ENCODE results near the gene POLR3E.
"Not testable (repeated sequence)": the region's sequence is repeated elsewhere in the genome, so short reads cannot be mapped to it uniquely, and the experiment has no call there.

Gene POLR3E

GRCh38 chr16:22337045-22337444 is 39.8 kb downstream of the POLR3E start:
- DNase-seq: no peak

- no peak for DNase-seq
These were observed 40.8 kb downstream of the POLR3E start for GRCh38 chr16:22337849-22338635.

GRCh38 chr16:22340945-22341344 is 43.7 kb downstream of the POLR3E start:
- DNase-seq: no peak

- no peak for DNase-seq
These were observed 44.9 kb downstream of the POLR3E start for GRCh38 chr16:22342082-22342481.

GRCh38 chr16:22346483-22346882 is 49.3 kb downstream of the POLR3E start:
- DNase-seq: no peak

GRCh38 chr16:22347100-22347820 is 50.1 kb downstream of the POLR3E start:
- no peak for DNase-seq

GRCh38 chr16:22348291-22348690 is 51.1 kb downstream of the POLR3E start:
- DNase-seq: no peak

GRCh38 chr16:22351017-22351416 is 53.8 kb downstream of the POLR3E start:
- DNase-seq: not testable (repeated sequence)

GRCh38 chr16:22352140-22352539 is 54.9 kb downstream of the POLR3E start:
- no peak for DNase-seq

- no peak for DNase-seq
These were observed 55.5 kb downstream of the POLR3E start for GRCh38 chr16:22352723-22353122.

- no peak for DNase-seq
These were observed 56.1 kb downstream of the POLR3E start for GRCh38 chr16:22353191-22353919.

- no peak for DNase-seq
These were observed 56.8 kb downstream of the POLR3E start for GRCh38 chr16:22353933-22354541.

- no peak for DNase-seq
These were observed 58.3 kb downstream of the POLR3E start for GRCh38 chr16:22355487-22355908.

GRCh38 chr16:22356930-22357634 is 59.9 kb downstream of the POLR3E start:
- DNase-seq: no peak

GRCh38 chr16:22357635-22357971 is 60.4 kb downstream of the POLR3E start:
- no peak for DNase-seq

GRCh38 chr16:22358000-22358399 is 60.8 kb downstream of the POLR3E start:
- no peak for DNase-seq

- DNase-seq: no peak
These were observed 62.5 kb downstream of the POLR3E start for GRCh38 chr16:22359679-22360078.

- no peak for DNase-seq
These were observed 63.9 kb downstream of the POLR3E start for GRCh38 chr16:22360963-22361659.

GRCh38 chr16:22364241-22364640 is 67.0 kb downstream of the POLR3E start:
- DNase-seq: no peak

- DNase-seq: no peak
These were observed 69.2 kb downstream of the POLR3E start for GRCh38 chr16:22366371-22366770.

- no peak for DNase-seq
These were observed 69.7 kb downstream of the POLR3E start for GRCh38 chr16:22366889-22367288.

Measured in right forelimb (tissue), 1 donor.